OCI-LY7 (cell line): ENCODE data around the gene TWIST2. TPM values are rescaled to one million over a fixed set of nuclear protein-coding genes. Genes with fewer than 3 reads are reported as not detected.
A peak's percentile ranks its signal among the peaks of the same experiment; 100 is the strongest.

Experiments
- BruUV-seq: library from RNA; stranded (reverse); fragments of 400-500 nt; replicated peaks from 2 replicates; lab custom pipeline; 2021; lab: Mats Ljungman, UMichigan
- CTCF ChIA-PET: fragments of 300-600 bp; sonication (Branson Sonifier 250); formaldehyde crosslinking; loops from one replicate; lab custom pipeline; 2022; ENCODE audit warnings: antibody characterized with exemption; ENCODE audit not compliant: unreplicated experiment; lab: Charles Lee
- POLR2A ChIA-PET: fragments of 300-600 bp; sonication (Branson Sonifier 250); formaldehyde crosslinking; loops from one replicate; lab custom pipeline; 2022; ENCODE audit warnings: antibody characterized with exemption; lab: Charles Lee
- DNase-seq: peaks from one replicate; pipeline ENCODE4 v3.0.0-alpha.2; 2015; ENCODE audit warnings: low spot score
- H2AFZ ChIP-seq: fragments of 200-600 bp; sonication (generic), shearing (Covaris generic); 2 replicates; pipeline ENCODE4 v1.6.1; 2014; ENCODE audit warnings: mild to moderate bottlenecking, antibody characterized with exemption, low read length, moderate library complexity
- H3K27ac ChIP-seq: fragments of 200-600 bp; sonication (generic); 2 replicates; pipeline ENCODE4 v1.5.1; 2014; ENCODE audit warnings: mixed run types, low read depth, mild to moderate bottlenecking, moderate library complexity, low read length, inconsistent platforms; ENCODE audit not compliant: poor library complexity, severe bottlenecking
- H3K36me3 ChIP-seq: fragments of 200-600 bp; sonication (generic); 2 replicates; pipeline ENCODE4 v1.6.1; 2014; ENCODE audit warnings: mild to moderate bottlenecking, antibody characterized with exemption, low read length, moderate library complexity, mixed read lengths; ENCODE audit not compliant: insufficient read depth
- H3K4me1 ChIP-seq: fragments of 200-600 bp; sonication (generic); 2 replicates; pipeline ENCODE4 v1.5.1; 2014; ENCODE audit warnings: mild to moderate bottlenecking, low read length; ENCODE audit not compliant: insufficient read depth, poor library complexity, severe bottlenecking
- H3K4me2 ChIP-seq: fragments of 200-600 bp; sonication (generic); 2 replicates; pipeline ENCODE4 v1.6.1; 2014; ENCODE audit warnings: mild to moderate bottlenecking, low read length
- H3K4me3 ChIP-seq: fragments of 200-600 bp; sonication (generic); 2 replicates; pipeline ENCODE4 v1.5.1; 2014; ENCODE audit warnings: mild to moderate bottlenecking, low read depth, low read length; ENCODE audit not compliant: poor library complexity, severe bottlenecking
- H3K79me2 ChIP-seq: fragments of 200-600 bp; sonication (generic); 2 replicates; pipeline ENCODE4 v1.6.1; 2016; ENCODE audit warnings: low read depth, mild to moderate bottlenecking, low read length, moderate library complexity, mixed read lengths; ENCODE audit not compliant: insufficient read depth
- H3K9me2 ChIP-seq: fragments of 200-600 bp; sonication (generic); 2 replicates; pipeline ENCODE4 v1.6.1; 2016; ENCODE audit warnings: mild to moderate bottlenecking, low read length, mixed read lengths; ENCODE audit not compliant: insufficient read depth
- H3K9me3 ChIP-seq: fragments of 200-600 bp; sonication (generic); 2 replicates; pipeline ENCODE4 v1.6.1; 2014; ENCODE audit warnings: mild to moderate bottlenecking, mixed run types, low read length, mixed read lengths
- H4K20me1 ChIP-seq: fragments of 200-600 bp; sonication (generic); 2 replicates; pipeline ENCODE4 v1.6.1; 2014; ENCODE audit warnings: mild to moderate bottlenecking, antibody characterized with exemption, low read length, moderate library complexity, mixed read lengths; ENCODE audit not compliant: insufficient read depth
- CTCF ChIP-seq: fragments of 200-600 bp; sonication (generic); conservative IDR thresholded peaks from 2 replicates; pipeline ENCODE4 v1.5.1; 2014; ENCODE audit warnings: mild to moderate bottlenecking, antibody characterized with exemption, low read length, moderate library complexity, mixed read lengths
- EZH2phosphoT487 ChIP-seq: fragments of 200-600 bp; sonication (generic); IDR thresholded peaks from 2 replicates; pipeline ENCODE4 v1.6.1; 2018; ENCODE audit warnings: low read depth, borderline replicate concordance, mild to moderate bottlenecking, mixed run types, antibody characterized with exemption, low read length, moderate library complexity, mixed read lengths
- intact Hi-C: fragments of 100-400 bp; cut with micrococcal nuclease; formaldehyde crosslinking; loops from one replicate; pipeline ENCODE4 v1.10.0; 2022; ENCODE audit not compliant: unreplicated experiment
- total RNA-seq, 2 experiments: library from RNA; depleted of rRNA in 1 of 2; stranded (reverse); fragments of >200 nt in 1 of 2; shearing (Covaris generic) in 1 of 2; gene quantifications; 2 replicates each; pipeline ENCODE4 v1.2.3, GENCODE V29; 2014 to 2022

TWIST2 gene
- total RNA-seq, 2 experiments from 2014 or later: not detected

GRCh38 chr2:238874330-238875050 is 26.6 kb downstream of the TWIST2 start:
- no peak overlapping the region for H3K27ac ChIP-seq
- H2AFZ ChIP-seq: no peak overlapping the region
- no peaks in the 10 kb centered on the region for H3K79me2 ChIP-seq
- ChIA-PET POLR2A (no interaction called here), CTCF (no interaction called here)
- BruUV-seq: no TSS peak
- no peaks in the 10 kb centered on the region for H3K4me1 ChIP-seq
- no peaks in the 10 kb centered on the region for H3K9me3 ChIP-seq
- TF ChIP-seq CTCF (no peak), EZH2phosphoT487 (no peak)
- DNase-seq: no peak
- no peak overlapping the region for H3K4me3 ChIP-seq
- no peaks in the 10 kb centered on the region for H3K9me2 ChIP-seq
- no peaks in the 10 kb centered on the region for H4K20me1 ChIP-seq
- intact Hi-C loops: no loop called here
- H3K4me2 ChIP-seq: no peak overlapping the region
- H3K36me3 ChIP-seq: no peaks in the 10 kb centered on the region

- H3K4me2 ChIP-seq: no peak overlapping the region
- intact Hi-C loops: no loop called here
- no peak overlapping the region for H3K4me3 ChIP-seq
- H4K20me1 ChIP-seq: no peaks in the 10 kb centered on the region
- ChIA-PET POLR2A (no interaction called here), CTCF (no interaction called here)
- H3K36me3 ChIP-seq: no peaks in the 10 kb centered on the region
- H3K27ac ChIP-seq: no peak overlapping the region
- H3K9me2 ChIP-seq: no peaks in the 10 kb centered on the region
- BruUV-seq: no TSS peak
- no peaks in the 10 kb centered on the region for H3K9me3 ChIP-seq
- H3K79me2 ChIP-seq: no peaks in the 10 kb centered on the region
- TF ChIP-seq EZH2phosphoT487: no peak
- TF ChIP-seq CTCF: 0 out of 2 replicates have a peak, but pooled peaks have one; percentile 22
- no peak for DNase-seq
- H2AFZ ChIP-seq: no peak overlapping the region
- no peaks in the 10 kb centered on the region for H3K4me1 ChIP-seq
These were observed 27.2 kb downstream of the TWIST2 start for GRCh38 chr2:238875101-238875470.

GRCh38 chr2:238875471-238876231 is 27.8 kb downstream of the TWIST2 start:
- H3K4me2 ChIP-seq: no peak overlapping the region
- no peaks in the 10 kb centered on the region for H4K20me1 ChIP-seq
- H3K4me3 ChIP-seq: no peak overlapping the region
- ChIA-PET POLR2A (no interaction called here), CTCF (no interaction called here)
- DNase-seq: no peak
- H3K4me1 ChIP-seq: no peaks in the 10 kb centered on the region
- BruUV-seq: no TSS peak
- H3K9me3 ChIP-seq: no peaks in the 10 kb centered on the region
- no peaks in the 10 kb centered on the region for H3K79me2 ChIP-seq
- no peak overlapping the region for H3K27ac ChIP-seq
- no peaks in the 10 kb centered on the region for H3K9me2 ChIP-seq
- intact Hi-C loops: no loop called here
- TF ChIP-seq CTCF: no peak
- no peak for TF ChIP-seq EZH2phosphoT487
- H3K36me3 ChIP-seq: no peaks in the 10 kb centered on the region
- H2AFZ ChIP-seq: no peak overlapping the region
